Dendritic cell treated with granulocyte-macrophage colony-stimulating factor and Interleukin-4, amounts not matched to agents 40 ng/mL and 50 ng/mL, for 4 days (primary cell): ENCODE data around the gene RSPH1.

Experiments used
- H3K27ac Mint-ChIP-seq: one replicate; pipeline ENCODE4 v1.8.0; 2022; ENCODE audit warnings: mild to moderate bottlenecking, mixed read lengths
- H3K27me3 Mint-ChIP-seq: one replicate; pipeline ENCODE4 v1.8.0; 2022; ENCODE audit warnings: mild to moderate bottlenecking, mixed read lengths
- H3K36me3 Mint-ChIP-seq: one replicate; pipeline ENCODE4 v1.8.0; 2022; ENCODE audit warnings: low read depth, mixed read lengths
- H3K4me1 Mint-ChIP-seq: one replicate; pipeline ENCODE4 v1.8.0; 2022; ENCODE audit warnings: low read depth, mixed read lengths
- H3K4me3 Mint-ChIP-seq: one replicate; pipeline ENCODE4 v1.8.0; 2022; ENCODE audit warnings: mild to moderate bottlenecking, moderate library complexity, mixed read lengths
- H3K9me3 Mint-ChIP-seq: one replicate; pipeline ENCODE4 v1.8.0; 2022; ENCODE audit warnings: mixed read lengths
- intact Hi-C: fragments of 100-400 bp; cut with micrococcal nuclease; formaldehyde crosslinking; loops from one replicate; pipeline ENCODE4 v1.15.0; 2022

RSPH1 gene

GRCh38 chr21:42443876-42444744, 51.9 kb downstream of the RSPH1 start:
- H3K27ac Mint-ChIP-seq, result no peak overlapping the region
- intact Hi-C loops, result loop anchor here (10.0 kb wide), 1 partner anchor 109 kb away; no protein-coding TSS in a partner anchor
- peaks cover 4% of the 10 kb centered on the region for H3K27me3 Mint-ChIP-seq
- H3K4me1 Mint-ChIP-seq, result peaks cover 8% of the 10 kb centered on the region
- no peaks in the 10 kb centered on the region for H3K9me3 Mint-ChIP-seq
- H3K36me3 Mint-ChIP-seq, result no peaks in the 10 kb centered on the region
- no peak overlapping the region for H3K4me3 Mint-ChIP-seq

- intact Hi-C loops, result loop anchor here (10.0 kb wide), 1 partner anchor 108 kb away; no protein-coding TSS in a partner anchor
- H3K9me3 Mint-ChIP-seq, result no peaks in the 10 kb centered on the region
Measured at GRCh38 chr21:42443181-42443785, 52.7 kb downstream of the RSPH1 start.

GRCh38 chr21:42441963-42442362, 54.1 kb downstream of the RSPH1 start:
- peaks cover 10% of the 10 kb centered on the region for H3K27me3 Mint-ChIP-seq
- H3K36me3 Mint-ChIP-seq, result no peaks in the 10 kb centered on the region
- H3K9me3 Mint-ChIP-seq, result no peaks in the 10 kb centered on the region
- intact Hi-C loops, result loop anchor here (10.0 kb wide), 1 partner anchor 107 kb away; no protein-coding TSS in a partner anchor
- H3K27ac Mint-ChIP-seq, result no peak overlapping the region
- no peak overlapping the region for H3K4me3 Mint-ChIP-seq
- H3K4me1 Mint-ChIP-seq, result peaks cover 10% of the 10 kb centered on the region

More at GRCh38 chr21:42443181-42443785, 52.7 kb downstream of the RSPH1 start:
- Mint-ChIP-seq H3K4me1 (peaks cover 10% of the 10 kb centered on the region), H3K4me3 (no peak overlapping the region), H3K27ac (no peak overlapping the region), H3K36me3 (no peaks in the 10 kb centered on the region), H3K27me3 (peaks cover 8% of the 10 kb centered on the region)

GRCh38 chr21:42440187-42440792, 55.7 kb downstream of the RSPH1 start:
- Mint-ChIP-seq H3K9me3 (no peaks in the 10 kb centered on the region), H3K4me3 (no peak overlapping the region), H3K4me1 (peaks cover 10% of the 10 kb centered on the region), H3K27me3 (peaks cover 8% of the 10 kb centered on the region), H3K27ac (no peak overlapping the region), H3K36me3 (no peaks in the 10 kb centered on the region)
- intact Hi-C loops, result loop anchor here (10.0 kb wide), 1 partner anchor 105 kb away; no protein-coding TSS in a partner anchor

- Mint-ChIP-seq H3K4me1 (peaks cover 10% of the 10 kb centered on the region), H3K9me3 (no peaks in the 10 kb centered on the region), H3K27ac (no peak overlapping the region), H3K4me3 (no peak overlapping the region), H3K27me3 (peaks cover 14% of the 10 kb centered on the region), H3K36me3 (no peaks in the 10 kb centered on the region)
- intact Hi-C loops, result loop anchor here (10.0 kb wide), 1 partner anchor 105 kb away; no protein-coding TSS in a partner anchor
Measured at GRCh38 chr21:42439284-42440186, 56.5 kb downstream of the RSPH1 start.

- intact Hi-C loops, result no loop called here
- Mint-ChIP-seq H3K27me3 (peaks cover 14% of the 10 kb centered on the region), H3K36me3 (no peaks in the 10 kb centered on the region), H3K4me3 (no peak overlapping the region), H3K27ac (no peak overlapping the region), H3K9me3 (no peaks in the 10 kb centered on the region), H3K4me1 (peaks cover 10% of the 10 kb centered on the region)
Measured at GRCh38 chr21:42438316-42439205, 57.5 kb downstream of the RSPH1 start.

- H3K36me3 Mint-ChIP-seq, result no peaks in the 10 kb centered on the region
- H3K9me3 Mint-ChIP-seq, result peaks cover under 1% of the 10 kb centered on the region
- intact Hi-C loops, result no loop called here
- H3K27me3 Mint-ChIP-seq, result peaks cover 17% of the 10 kb centered on the region
- no peak overlapping the region for H3K4me3 Mint-ChIP-seq
- H3K27ac Mint-ChIP-seq, result no peak overlapping the region
- H3K4me1 Mint-ChIP-seq, result peaks cover 10% of the 10 kb centered on the region
Measured at GRCh38 chr21:42437786-42438185, 58.2 kb downstream of the RSPH1 start.

GRCh38 chr21:42436914-42437313, 59.1 kb downstream of the RSPH1 start:
- H3K27me3 Mint-ChIP-seq, result peaks cover 17% of the 10 kb centered on the region
- intact Hi-C loops, result no loop called here
- H3K9me3 Mint-ChIP-seq, result peaks cover 6% of the 10 kb centered on the region
- H3K4me1 Mint-ChIP-seq, result peaks cover 10% of the 10 kb centered on the region
- H3K27ac Mint-ChIP-seq, result no peak overlapping the region
- no peak overlapping the region for H3K4me3 Mint-ChIP-seq
- H3K36me3 Mint-ChIP-seq, result no peaks in the 10 kb centered on the region

GRCh38 chr21:42435833-42436232, 60.2 kb downstream of the RSPH1 start:
- H3K4me3 Mint-ChIP-seq, result no peak overlapping the region
- no peaks in the 10 kb centered on the region for H3K36me3 Mint-ChIP-seq
- peaks cover 17% of the 10 kb centered on the region for H3K27me3 Mint-ChIP-seq
- peaks cover 16% of the 10 kb centered on the region for H3K4me1 Mint-ChIP-seq
- intact Hi-C loops, result no loop called here
- peaks cover 6% of the 10 kb centered on the region for H3K9me3 Mint-ChIP-seq
- no peak overlapping the region for H3K27ac Mint-ChIP-seq

- Mint-ChIP-seq H3K4me1 (peaks cover 16% of the 10 kb centered on the region), H3K9me3 (peaks cover 6% of the 10 kb centered on the region), H3K27ac (no peak overlapping the region), H3K36me3 (no peaks in the 10 kb centered on the region), H3K4me3 (no peak overlapping the region), H3K27me3 (peaks cover 17% of the 10 kb centered on the region)
- intact Hi-C loops, result no loop called here
Measured at GRCh38 chr21:42435401-42435800, 60.6 kb downstream of the RSPH1 start.

GRCh38 chr21:42434884-42435283, 61.1 kb downstream of the RSPH1 start:
- peaks cover 17% of the 10 kb centered on the region for H3K27me3 Mint-ChIP-seq
- no peaks in the 10 kb centered on the region for H3K36me3 Mint-ChIP-seq
- H3K27ac Mint-ChIP-seq, result no peak overlapping the region

GRCh38 chr21:42433946-42434551, 62.0 kb downstream of the RSPH1 start:
- Mint-ChIP-seq H3K36me3 (no peaks in the 10 kb centered on the region), H3K4me3 (no peak overlapping the region), H3K27me3 (peaks cover 17% of the 10 kb centered on the region), H3K27ac (no peak overlapping the region), H3K4me1 (peaks cover 7% of the 10 kb centered on the region), H3K9me3 (peaks cover 6% of the 10 kb centered on the region)
- intact Hi-C loops, result no loop called here

More at GRCh38 chr21:42434884-42435283, 61.1 kb downstream of the RSPH1 start:
- Mint-ChIP-seq H3K4me3 (no peak overlapping the region), H3K4me1 (peaks cover 16% of the 10 kb centered on the region), H3K9me3 (peaks cover 6% of the 10 kb centered on the region)
- intact Hi-C loops, result no loop called here
